Activated CD8-positive, alpha-beta T cell treated with anti-CD3 and anti-CD28 coated beads, Interleukin-2, amount 10 ng/mL, durations not matched to agents 7 days and 5 days (primary cell): ENCODE measurements around the gene FARP1. TPM values are rescaled to one million over a fixed set of nuclear protein-coding genes. Genes with fewer than 3 reads are reported as not detected.

Experiments used
- ATAC-seq: fragments of 150-1000 bp; cut with Tn5 transposase; one replicate; pipeline ENCODE4 v1.10.0; 2021; ENCODE audit warnings: moderate library complexity
- CTCF ChIA-PET: fragments of 350-600 bp; sonication (Branson Sonifier 250); formaldehyde crosslinking; loops from one replicate; lab custom pipeline; 2021; ENCODE audit warnings: antibody characterized with exemption; lab: Charles Lee
- POLR2A ChIA-PET: fragments of 350-600 bp; sonication (Branson Sonifier 250); formaldehyde crosslinking; loops from one replicate; lab custom pipeline; 2021; ENCODE audit warnings: antibody characterized with exemption; lab: Charles Lee
- DNase-seq: peaks from one replicate; pipeline ENCODE4 v3.0.0-alpha.2; 2020
- H3K27ac Mint-ChIP-seq: one replicate; pipeline ENCODE4 v1.8.0; 2021; ENCODE audit warnings: mild to moderate bottlenecking, mixed read lengths
- H3K27me3 Mint-ChIP-seq: one replicate; pipeline ENCODE4 v1.8.0; 2021; ENCODE audit warnings: low read depth, mixed read lengths
- H3K36me3 Mint-ChIP-seq: one replicate; pipeline ENCODE4 v1.8.0; 2021; ENCODE audit warnings: low read depth, mixed read lengths
- H3K4me1 Mint-ChIP-seq: one replicate; pipeline ENCODE4 v1.8.0; 2021; ENCODE audit warnings: low read depth, mixed read lengths
- H3K4me3 Mint-ChIP-seq: one replicate; pipeline ENCODE4 v1.8.0; 2021; ENCODE audit warnings: mild to moderate bottlenecking, mixed read lengths
- H3K9me3 Mint-ChIP-seq: one replicate; pipeline ENCODE4 v1.8.0; 2022; ENCODE audit warnings: mixed read lengths; ENCODE audit not compliant: insufficient read depth
- total RNA-seq, 2 experiments: library from RNA; stranded (reverse); gene quantifications; one replicate each; pipeline ENCODE4 v1.2.3, GENCODE V29; 2021

The FARP1 gene
- total RNA-seq, 2 experiments from 2014 or later, result 1.1 to 1.2 TPM

DNA sequence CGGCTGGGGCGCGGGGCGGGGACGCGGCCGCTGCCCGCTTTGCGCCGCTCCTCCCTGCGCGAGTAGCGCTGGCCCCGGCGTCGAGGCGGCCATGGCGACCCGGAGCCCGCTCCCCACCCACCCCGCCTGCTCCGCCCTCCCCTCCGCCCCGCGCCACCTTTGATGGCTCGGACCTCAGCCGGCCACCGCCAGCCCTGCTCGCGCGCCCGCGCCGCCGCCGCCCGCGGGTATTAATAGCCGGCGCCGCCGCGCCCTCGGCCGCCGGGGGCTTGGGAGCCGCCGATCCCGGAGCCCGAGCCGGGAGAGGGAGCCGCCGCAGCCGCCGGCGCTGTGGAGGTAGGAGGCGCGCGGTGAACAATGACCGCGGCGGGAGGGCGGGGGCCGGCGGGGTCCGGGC, 261 bp downstream of the FARP1 start:
- Mint-ChIP-seq H3K27ac (no peak overlapping the region), H3K4me1 (peaks cover 12% of the 10 kb centered on the region), H3K9me3 (no peaks in the 10 kb centered on the region), H3K36me3 (no peaks in the 10 kb centered on the region), H3K4me3 (no peak overlapping the region), H3K27me3 (peaks cover 54% of the 10 kb centered on the region)
- ATAC-seq (no peak), DNase-seq (no peak)
- ChIA-PET CTCF (no interaction called here), POLR2A (no interaction called here)

DNA sequence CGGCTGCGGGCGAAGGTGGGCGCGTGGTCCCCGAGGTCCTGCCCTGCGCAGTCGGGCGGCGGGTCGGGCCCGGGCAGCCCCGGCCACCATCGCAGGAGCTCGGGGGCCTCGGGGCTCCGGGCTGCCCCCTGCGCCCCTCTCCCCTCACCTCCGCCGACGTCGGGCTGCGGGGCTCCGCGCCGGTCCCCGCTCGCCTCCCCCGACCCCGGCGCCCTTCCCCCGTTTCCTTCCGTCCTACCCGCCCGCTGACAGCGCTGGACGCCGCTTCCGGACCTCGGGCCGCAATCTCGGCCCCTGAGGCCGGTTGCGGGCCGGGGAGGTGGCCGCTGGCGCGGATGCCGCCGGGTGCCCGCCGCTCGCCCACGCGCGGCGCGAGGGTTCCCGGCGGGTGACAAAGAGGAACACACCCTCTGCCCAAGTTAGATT, 720 bp downstream of the FARP1 start:
- no peak for ATAC-seq
- ChIA-PET POLR2A (no interaction called here), CTCF (no interaction called here)
- DNase-seq, result no peak
- Mint-ChIP-seq H3K27ac (no peak overlapping the region), H3K4me3 (peak overlapping the region; percentile 50), H3K36me3 (no peaks in the 10 kb centered on the region), H3K4me1 (peaks cover 12% of the 10 kb centered on the region), H3K9me3 (no peaks in the 10 kb centered on the region), H3K27me3 (peaks cover 54% of the 10 kb centered on the region)

DNA sequence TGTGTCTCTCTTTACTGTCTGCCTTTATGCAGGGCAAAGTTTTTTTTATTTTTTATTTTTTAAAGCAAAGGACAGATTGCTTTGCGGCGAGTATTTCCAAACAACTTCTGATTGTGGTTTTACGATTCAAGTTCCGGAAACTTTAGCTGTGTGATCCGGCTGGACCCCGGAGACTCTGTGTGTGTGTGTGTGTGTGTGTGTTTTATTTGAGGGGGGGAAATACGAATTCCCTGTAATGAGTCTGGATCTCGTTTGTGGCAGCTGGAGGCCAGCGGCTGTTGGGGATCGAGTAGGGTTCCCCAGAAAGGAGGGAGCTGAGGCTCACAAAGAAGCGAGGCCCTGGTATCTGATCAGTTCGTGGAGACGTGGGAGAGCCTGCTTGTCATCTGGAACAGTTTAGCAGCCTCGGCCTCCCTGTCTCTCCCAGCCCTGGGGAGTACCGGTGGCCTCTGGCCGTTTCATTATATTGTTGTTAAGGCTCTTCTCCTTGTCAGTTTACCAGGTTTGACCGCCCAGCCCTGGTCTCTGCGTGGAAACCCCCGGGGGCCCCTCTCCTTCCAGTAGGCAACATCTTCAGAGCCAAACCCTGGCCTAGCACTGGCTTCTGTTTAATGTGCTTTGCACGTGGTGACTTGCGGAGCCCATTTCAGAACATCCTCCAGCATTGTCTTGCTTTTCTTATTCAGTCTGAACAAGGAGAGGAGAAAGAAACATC, 1.3 kb downstream of the FARP1 start:
- H3K9me3 Mint-ChIP-seq, result no peaks in the 10 kb centered on the region
- CTCF ChIA-PET, result no interaction called here
- H3K4me3 Mint-ChIP-seq, result peak overlapping the region; percentile 50
- H3K27me3 Mint-ChIP-seq, result peaks cover 55% of the 10 kb centered on the region
- POLR2A ChIA-PET, result no interaction called here
- ATAC-seq (no peak), DNase-seq (no peak)
- no peaks in the 10 kb centered on the region for H3K36me3 Mint-ChIP-seq
- peaks cover 12% of the 10 kb centered on the region for H3K4me1 Mint-ChIP-seq
- H3K27ac Mint-ChIP-seq, result peak overlapping the region; percentile 55

DNA sequence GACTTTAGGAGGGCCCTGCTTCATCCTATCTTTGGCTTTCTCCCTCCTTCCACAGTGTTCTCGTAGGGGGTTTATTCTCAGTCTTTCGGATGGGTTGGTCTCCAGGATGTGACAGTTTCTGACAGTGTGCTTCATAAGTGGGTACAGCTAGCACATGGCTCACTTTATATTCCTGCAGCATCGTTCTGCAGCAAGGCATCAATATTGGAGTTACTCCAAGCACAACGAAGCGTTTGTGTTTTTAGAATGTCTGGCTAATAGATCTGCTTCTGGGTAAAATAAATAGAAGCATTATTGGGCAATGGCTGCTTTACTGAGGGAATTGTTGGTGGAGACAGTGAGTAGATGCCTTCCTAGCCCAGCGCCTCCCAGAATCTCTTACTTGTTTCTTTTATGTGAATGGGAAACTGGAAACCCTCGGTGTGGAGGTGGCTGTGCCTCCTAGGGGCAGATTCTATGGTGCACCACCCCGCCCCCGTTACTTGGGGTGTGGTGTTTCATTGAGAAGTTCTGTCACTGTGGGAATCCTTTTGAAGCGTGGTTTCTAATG, 2.0 kb downstream of the FARP1 start:
- Mint-ChIP-seq H3K36me3 (no peaks in the 10 kb centered on the region), H3K27me3 (peaks cover 54% of the 10 kb centered on the region), H3K4me1 (peaks cover 12% of the 10 kb centered on the region), H3K27ac (no peak overlapping the region), H3K9me3 (no peaks in the 10 kb centered on the region), H3K4me3 (no peak overlapping the region)
- CTCF ChIA-PET, result no interaction called here
- DNase-seq (no peak), ATAC-seq (no peak)
- POLR2A ChIA-PET, result no interaction called here

DNA sequence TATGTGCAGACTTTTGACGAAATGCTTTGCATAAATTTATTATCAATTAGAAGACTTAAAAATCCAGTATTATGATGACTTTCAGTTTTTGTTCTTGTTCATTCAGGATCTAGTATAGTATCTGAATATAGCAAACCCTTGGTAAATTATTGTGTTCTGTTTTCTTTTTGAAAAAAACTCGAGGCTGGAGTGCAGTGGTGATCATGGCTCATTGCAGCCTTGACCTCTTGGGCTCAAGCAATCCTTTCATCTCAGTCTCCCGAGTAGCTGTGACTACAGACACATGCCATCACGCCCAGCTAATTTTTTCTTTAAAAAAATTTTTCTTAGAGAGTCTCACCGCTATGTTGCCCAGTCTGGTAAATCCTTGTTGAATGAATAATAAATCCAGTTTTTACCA, 4.6 kb downstream of the FARP1 start:
- Mint-ChIP-seq H3K27ac (no peak overlapping the region), H3K4me3 (no peak overlapping the region), H3K4me1 (peaks cover 5% of the 10 kb centered on the region), H3K27me3 (peaks cover 47% of the 10 kb centered on the region), H3K9me3 (no peaks in the 10 kb centered on the region), H3K36me3 (no peaks in the 10 kb centered on the region)
- ChIA-PET POLR2A (no interaction called here), CTCF (no interaction called here)
- no peak for ATAC-seq
- DNase-seq, result no peak

DNA sequence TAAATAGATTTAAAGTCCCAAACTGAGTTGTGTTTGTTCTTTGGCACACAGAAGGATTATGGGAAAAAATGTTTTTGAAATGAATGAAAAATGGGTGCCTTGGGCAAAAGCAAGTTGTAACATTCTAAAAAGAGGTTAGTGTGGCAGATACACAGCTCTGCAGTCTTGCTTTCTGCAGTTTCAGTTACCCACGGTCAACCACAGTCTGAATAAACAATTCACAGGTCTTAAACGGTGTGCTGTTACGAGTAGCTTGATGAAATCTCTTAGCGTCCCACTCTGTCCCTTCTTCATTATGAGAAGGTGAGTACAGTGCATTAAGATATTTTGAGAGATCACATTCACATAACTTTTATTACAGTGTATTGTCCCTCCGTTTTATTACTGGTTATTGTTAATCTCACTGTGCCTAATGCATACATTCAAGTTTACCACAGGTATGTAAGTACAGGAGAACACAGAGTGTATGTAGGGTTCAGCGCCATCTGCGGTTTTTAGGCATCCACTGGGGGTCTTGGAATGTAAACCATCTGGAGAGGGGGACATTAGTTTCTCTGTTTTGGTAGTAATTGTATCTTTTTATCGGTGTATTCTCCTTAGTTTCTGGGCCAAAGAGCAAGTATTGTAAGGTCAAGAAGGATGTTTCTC, 8.1 kb downstream of the FARP1 start:
- Mint-ChIP-seq H3K27me3 (peaks cover 29% of the 10 kb centered on the region), H3K27ac (no peak overlapping the region), H3K4me1 (no peaks in the 10 kb centered on the region), H3K36me3 (no peaks in the 10 kb centered on the region), H3K4me3 (no peak overlapping the region), H3K9me3 (no peaks in the 10 kb centered on the region)
- DNase-seq (no peak), ATAC-seq (no peak)
- CTCF ChIA-PET, result no interaction called here
- POLR2A ChIA-PET, result no interaction called here

DNA sequence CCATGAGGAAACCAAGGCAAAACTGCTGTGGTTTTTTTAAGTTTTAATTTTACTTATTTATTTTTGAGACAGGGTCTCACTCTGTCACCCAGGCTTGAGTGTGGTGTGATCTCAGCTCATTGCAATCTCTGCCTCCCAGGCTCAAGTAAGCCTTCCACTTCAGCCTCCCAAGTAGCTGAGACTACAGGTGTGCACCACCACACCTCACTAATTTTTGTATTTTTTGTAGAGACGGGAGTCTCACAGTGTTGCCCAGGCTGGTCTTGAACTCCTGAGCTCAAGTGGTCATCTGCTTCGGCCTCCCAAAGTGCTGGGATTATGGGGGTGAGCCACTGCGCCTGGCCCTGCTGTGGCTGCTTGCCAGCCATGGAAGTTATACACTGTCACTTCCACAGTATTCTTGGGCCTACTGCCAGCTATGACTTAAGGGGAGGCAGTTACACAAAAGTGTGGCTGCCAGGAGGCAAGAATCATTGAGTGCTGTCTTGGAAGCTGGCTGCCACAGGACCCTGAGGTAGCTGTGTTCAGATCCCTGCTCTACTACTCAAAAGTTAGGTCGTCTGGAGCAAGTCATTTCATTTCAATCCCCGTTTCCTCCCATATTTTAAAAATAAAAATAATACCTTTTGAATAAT, 12.7 kb downstream of the FARP1 start:
- POLR2A ChIA-PET, result no interaction called here
- Mint-ChIP-seq H3K4me1 (no peaks in the 10 kb centered on the region), H3K4me3 (no peak overlapping the region), H3K27me3 (peaks cover 12% of the 10 kb centered on the region), H3K9me3 (no peaks in the 10 kb centered on the region), H3K27ac (no peak overlapping the region), H3K36me3 (no peaks in the 10 kb centered on the region)
- ATAC-seq, result no peak
- DNase-seq, result no peak
- CTCF ChIA-PET, result no interaction called here

DNA sequence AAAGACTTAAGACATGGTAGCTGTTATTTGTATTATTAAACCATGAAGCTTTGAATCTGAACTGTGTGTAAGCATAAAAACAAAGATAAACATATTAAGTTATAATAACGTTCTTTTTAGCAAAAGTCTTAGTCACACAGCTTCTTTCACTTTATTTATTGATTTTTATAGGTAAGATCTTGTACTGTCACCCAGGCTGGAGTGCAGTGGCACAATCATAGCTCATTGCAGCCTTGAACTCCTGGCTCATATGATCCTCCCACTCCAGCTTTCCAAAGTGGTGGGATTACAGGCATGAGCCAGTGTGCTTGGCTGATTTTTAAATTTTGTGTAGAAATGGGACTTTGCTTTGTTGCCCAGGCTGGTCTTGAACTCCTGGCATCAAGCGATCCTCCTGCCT, 13.4 kb downstream of the FARP1 start:
- no peak overlapping the region for H3K4me3 Mint-ChIP-seq
- H3K9me3 Mint-ChIP-seq, result no peaks in the 10 kb centered on the region
- ChIA-PET POLR2A (no interaction called here), CTCF (no interaction called here)
- ATAC-seq, result no peak
- H3K27ac Mint-ChIP-seq, result no peak overlapping the region
- no peaks in the 10 kb centered on the region for H3K4me1 Mint-ChIP-seq
- H3K36me3 Mint-ChIP-seq, result no peaks in the 10 kb centered on the region
- H3K27me3 Mint-ChIP-seq, result peaks cover 10% of the 10 kb centered on the region
- DNase-seq, result no peak

DNA sequence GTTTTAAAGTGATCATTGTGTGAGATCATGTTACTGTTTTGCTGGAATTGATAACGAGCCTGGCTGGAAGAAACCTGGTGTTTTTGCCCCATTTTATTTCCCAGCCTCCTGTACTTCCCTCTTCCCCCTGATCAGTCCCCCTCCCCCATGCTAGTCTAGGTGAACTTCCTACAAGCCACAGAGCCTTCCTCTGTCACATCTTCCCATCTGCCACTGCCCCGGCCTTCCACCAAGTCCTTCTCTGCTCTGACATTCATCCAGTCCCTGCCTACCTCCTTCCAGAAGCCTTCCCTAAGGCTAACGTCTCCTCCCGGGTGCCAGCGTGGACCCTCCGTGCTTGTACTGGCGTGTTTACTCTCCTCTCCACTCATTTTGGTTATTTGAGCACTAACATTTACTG, 14.3 kb downstream of the FARP1 start:
- POLR2A ChIA-PET, result no interaction called here
- Mint-ChIP-seq H3K9me3 (no peaks in the 10 kb centered on the region), H3K27ac (no peak overlapping the region), H3K4me3 (no peak overlapping the region), H3K36me3 (no peaks in the 10 kb centered on the region), H3K27me3 (peaks cover 3% of the 10 kb centered on the region), H3K4me1 (no peaks in the 10 kb centered on the region)
- ATAC-seq (no peak), DNase-seq (no peak)
- CTCF ChIA-PET, result no interaction called here

DNA sequence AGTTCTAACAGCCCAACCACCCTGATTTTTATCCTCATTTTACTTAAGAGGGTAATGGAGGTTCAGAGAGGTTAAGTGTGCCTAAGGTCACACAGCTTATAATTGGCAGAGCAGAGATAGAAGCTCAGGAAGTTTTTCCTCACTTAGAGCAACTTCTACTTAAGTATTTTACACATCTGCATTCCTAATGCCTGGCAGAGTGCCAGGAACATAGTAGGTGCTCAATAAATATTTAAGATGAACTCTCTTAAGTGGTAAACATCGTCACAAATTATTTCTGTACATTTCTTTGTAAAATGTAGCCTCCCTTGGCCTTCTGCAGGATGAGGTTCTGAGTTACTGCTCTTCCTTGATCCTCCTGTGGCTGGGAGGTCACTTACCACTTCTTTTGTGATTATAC, 14.7 kb downstream of the FARP1 start:
- H3K4me1 Mint-ChIP-seq, result no peaks in the 10 kb centered on the region
- no peak overlapping the region for H3K4me3 Mint-ChIP-seq
- ChIA-PET CTCF (no interaction called here), POLR2A (no interaction called here)
- peaks cover 3% of the 10 kb centered on the region for H3K27me3 Mint-ChIP-seq
- ATAC-seq (no peak), DNase-seq (no peak)
- no peaks in the 10 kb centered on the region for H3K9me3 Mint-ChIP-seq
- no peaks in the 10 kb centered on the region for H3K36me3 Mint-ChIP-seq
- H3K27ac Mint-ChIP-seq, result no peak overlapping the region

DNA sequence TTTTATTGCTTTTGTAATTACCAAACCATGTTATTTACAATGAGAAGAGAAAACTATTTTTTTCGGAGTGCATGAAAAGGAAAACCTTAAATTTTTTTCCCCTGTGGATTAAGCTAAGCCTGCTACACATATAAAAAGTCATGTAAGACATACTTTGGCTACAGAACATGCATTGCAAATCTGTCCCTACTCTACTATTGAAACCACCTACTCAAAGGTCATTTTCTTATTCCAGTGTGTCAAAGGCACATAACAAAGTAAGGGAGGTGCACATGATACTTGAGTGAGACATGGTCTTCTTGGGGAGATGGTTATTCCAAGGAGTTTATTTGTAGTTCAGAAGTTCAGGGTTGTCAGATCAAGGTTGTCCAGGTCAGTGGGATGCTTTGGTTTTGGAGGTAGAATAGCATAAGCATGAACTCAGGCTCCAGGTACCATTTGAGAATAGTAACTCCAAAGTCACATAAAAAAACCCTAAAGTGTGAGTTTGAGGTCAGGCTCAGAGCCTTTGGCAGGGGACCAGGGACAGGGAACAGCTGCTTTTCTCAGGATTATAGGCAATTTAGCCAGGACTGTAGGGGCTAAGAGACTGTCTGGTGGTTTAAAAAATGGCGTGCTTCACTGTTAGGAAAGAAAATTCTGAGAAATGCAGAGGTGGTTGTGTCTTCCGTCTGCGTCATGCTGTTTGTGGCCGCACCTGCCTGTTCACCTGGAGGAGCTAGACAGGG, 15.4 kb downstream of the FARP1 start:
- DNase-seq (no peak), ATAC-seq (no peak)
- POLR2A ChIA-PET, result no interaction called here
- CTCF ChIA-PET, result no interaction called here
- no peaks in the 10 kb centered on the region for H3K27me3 Mint-ChIP-seq
- H3K4me3 Mint-ChIP-seq, result no peak overlapping the region
- no peaks in the 10 kb centered on the region for H3K36me3 Mint-ChIP-seq
- H3K4me1 Mint-ChIP-seq, result no peaks in the 10 kb centered on the region
- no peaks in the 10 kb centered on the region for H3K9me3 Mint-ChIP-seq
- H3K27ac Mint-ChIP-seq, result no peak overlapping the region

DNA sequence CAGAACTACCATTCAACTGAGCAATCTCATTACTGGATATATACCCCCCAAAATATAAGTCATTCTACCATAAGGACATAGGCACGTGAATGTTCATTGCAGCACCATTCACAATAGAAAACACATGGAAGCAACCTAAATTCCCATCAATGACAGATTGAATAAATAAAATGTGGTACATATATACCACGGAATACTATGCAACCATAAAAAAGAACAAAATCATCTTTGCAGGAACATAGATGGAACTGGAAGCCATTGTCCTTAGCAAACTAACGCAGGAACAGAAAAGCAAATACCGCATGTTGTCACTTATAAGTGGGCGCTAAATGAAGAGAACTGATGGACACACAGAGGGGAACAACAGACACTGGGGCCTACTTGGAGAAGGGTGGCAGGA, 20.0 kb downstream of the FARP1 start:
- no peak overlapping the region for H3K4me3 Mint-ChIP-seq
- ATAC-seq (no peak), DNase-seq (no peak)
- no peaks in the 10 kb centered on the region for H3K27me3 Mint-ChIP-seq
- no peak overlapping the region for H3K27ac Mint-ChIP-seq
- ChIA-PET POLR2A (no interaction called here), CTCF (no interaction called here)
- no peaks in the 10 kb centered on the region for H3K36me3 Mint-ChIP-seq
- H3K9me3 Mint-ChIP-seq, result no peaks in the 10 kb centered on the region
- no peaks in the 10 kb centered on the region for H3K4me1 Mint-ChIP-seq
